WTC11 (cell line): ENCODE data around the gene CEBPG.

Source experiments
- CBFB ChIP-seq: sonication (generic); formaldehyde crosslinking; IDR thresholded peaks from 2 replicates; pipeline ENCODE4 v1.8.1; 2022; ENCODE audit warnings: mild to moderate bottlenecking, low read depth, missing genetic modification reagents
- ETV6 ChIP-seq: sonication (generic); formaldehyde crosslinking; IDR thresholded peaks from 2 replicates; pipeline ENCODE4 v1.8.1; 2022; ENCODE audit warnings: mild to moderate bottlenecking, missing genetic modification reagents
- JUN ChIP-seq: sonication (generic); formaldehyde crosslinking; IDR thresholded peaks from 2 replicates; pipeline ENCODE4 v1.8.0; 2023; ENCODE audit warnings: mild to moderate bottlenecking, missing genetic modification reagents
- NFYB ChIP-seq: sonication (generic); formaldehyde crosslinking; conservative IDR thresholded peaks from 2 replicates; pipeline ENCODE4 v1.8.0; 2022; ENCODE audit warnings: low read depth, missing genetic modification reagents
- SP1 ChIP-seq: sonication (generic); formaldehyde crosslinking; conservative IDR thresholded peaks from 2 replicates; pipeline ENCODE4 v1.8.1; 2022; ENCODE audit warnings: missing genetic modification reagents
- TF ChIP-seq, protein P1 (sequence below): fragments of 200-600 bp; IDR thresholded peaks from 2 replicates; pipeline ENCODE4 v1.8.0; 2022; ENCODE audit warnings: antibody characterized with exemption
- TF ChIP-seq, protein P2 (sequence below): sonication (generic); formaldehyde crosslinking; IDR thresholded peaks from 2 replicates; pipeline ENCODE4 v1.8.1; 2023; ENCODE audit warnings: mild to moderate bottlenecking, moderate library complexity, missing genetic modification reagents
- TF ChIP-seq, protein P3 (sequence below): sonication (generic); formaldehyde crosslinking; IDR thresholded peaks from 2 replicates; pipeline ENCODE4 v1.8.0; 2022; ENCODE audit warnings: mild to moderate bottlenecking, missing genetic modification reagents
- TF ChIP-seq, protein P4 (sequence below): sonication (generic); formaldehyde crosslinking; IDR thresholded peaks from 2 replicates; pipeline ENCODE4 v1.8.1; 2022; ENCODE audit warnings: low read depth, mild to moderate bottlenecking, moderate library complexity, missing genetic modification reagents, borderline replicate concordance
- TF ChIP-seq, protein P5 (sequence below): sonication (generic); formaldehyde crosslinking; IDR thresholded peaks from 2 replicates; pipeline ENCODE4 v1.8.1; 2023; ENCODE audit warnings: mild to moderate bottlenecking, missing genetic modification reagents, moderate library complexity
- TF ChIP-seq, protein P6 (sequence below): sonication (generic); formaldehyde crosslinking; IDR thresholded peaks from 2 replicates; pipeline ENCODE4 v1.8.1; 2022; ENCODE audit warnings: low read depth, missing genetic modification reagents, borderline replicate concordance
- TF ChIP-seq, protein P7 (sequence below): sonication (generic); formaldehyde crosslinking; IDR thresholded peaks from 2 replicates; pipeline ENCODE4 v1.8.1; 2022; ENCODE audit warnings: mild to moderate bottlenecking, missing genetic modification reagents, moderate library complexity, borderline replicate concordance

DNA sequence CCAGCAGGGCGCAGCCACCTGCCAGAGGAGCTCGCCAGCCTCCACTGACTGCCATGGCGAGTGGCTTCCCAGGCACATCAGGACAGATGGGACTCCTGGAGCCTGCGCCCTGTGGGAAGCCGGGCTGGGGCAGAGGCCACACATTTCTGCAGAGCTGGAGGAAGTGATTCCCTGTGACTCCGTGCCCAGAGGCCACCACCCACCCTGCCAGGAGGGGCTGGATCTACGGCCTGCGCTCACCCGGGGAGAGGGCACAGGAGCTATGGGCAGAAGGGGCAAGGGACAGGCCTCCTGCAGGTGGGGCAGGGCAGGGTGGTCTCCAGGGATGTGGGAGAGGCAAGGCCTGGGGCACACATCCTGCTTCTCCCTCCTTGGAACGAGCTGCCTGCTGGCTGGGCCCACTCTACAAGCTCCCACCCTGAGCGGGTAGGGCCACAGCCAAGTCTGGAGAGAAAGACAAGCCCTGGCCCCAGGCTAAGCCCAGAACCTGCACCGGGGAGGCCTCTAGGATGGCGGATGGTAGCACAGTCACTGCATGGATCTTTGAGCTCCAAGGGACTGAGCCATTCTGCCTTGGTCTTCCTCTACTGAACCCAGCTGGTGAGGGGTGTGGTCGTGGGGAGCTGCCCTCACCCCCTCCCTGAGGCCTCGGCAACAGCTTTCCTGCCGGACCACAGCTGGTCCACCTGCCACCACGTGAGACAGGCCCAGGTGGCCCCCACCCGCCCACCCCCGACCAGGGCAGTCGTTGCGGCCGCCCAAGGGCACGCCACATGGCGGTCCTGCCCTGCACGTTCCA is 40.6 kb downstream of the CEBPG start:
- TF ChIP-seq, protein P1, sequence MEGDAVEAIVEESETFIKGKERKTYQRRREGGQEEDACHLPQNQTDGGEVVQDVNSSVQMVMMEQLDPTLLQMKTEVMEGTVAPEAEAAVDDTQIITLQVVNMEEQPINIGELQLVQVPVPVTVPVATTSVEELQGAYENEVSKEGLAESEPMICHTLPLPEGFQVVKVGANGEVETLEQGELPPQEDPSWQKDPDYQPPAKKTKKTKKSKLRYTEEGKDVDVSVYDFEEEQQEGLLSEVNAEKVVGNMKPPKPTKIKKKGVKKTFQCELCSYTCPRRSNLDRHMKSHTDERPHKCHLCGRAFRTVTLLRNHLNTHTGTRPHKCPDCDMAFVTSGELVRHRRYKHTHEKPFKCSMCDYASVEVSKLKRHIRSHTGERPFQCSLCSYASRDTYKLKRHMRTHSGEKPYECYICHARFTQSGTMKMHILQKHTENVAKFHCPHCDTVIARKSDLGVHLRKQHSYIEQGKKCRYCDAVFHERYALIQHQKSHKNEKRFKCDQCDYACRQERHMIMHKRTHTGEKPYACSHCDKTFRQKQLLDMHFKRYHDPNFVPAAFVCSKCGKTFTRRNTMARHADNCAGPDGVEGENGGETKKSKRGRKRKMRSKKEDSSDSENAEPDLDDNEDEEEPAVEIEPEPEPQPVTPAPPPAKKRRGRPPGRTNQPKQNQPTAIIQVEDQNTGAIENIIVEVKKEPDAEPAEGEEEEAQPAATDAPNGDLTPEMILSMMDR: no peak
- TF ChIP-seq, protein P2, sequence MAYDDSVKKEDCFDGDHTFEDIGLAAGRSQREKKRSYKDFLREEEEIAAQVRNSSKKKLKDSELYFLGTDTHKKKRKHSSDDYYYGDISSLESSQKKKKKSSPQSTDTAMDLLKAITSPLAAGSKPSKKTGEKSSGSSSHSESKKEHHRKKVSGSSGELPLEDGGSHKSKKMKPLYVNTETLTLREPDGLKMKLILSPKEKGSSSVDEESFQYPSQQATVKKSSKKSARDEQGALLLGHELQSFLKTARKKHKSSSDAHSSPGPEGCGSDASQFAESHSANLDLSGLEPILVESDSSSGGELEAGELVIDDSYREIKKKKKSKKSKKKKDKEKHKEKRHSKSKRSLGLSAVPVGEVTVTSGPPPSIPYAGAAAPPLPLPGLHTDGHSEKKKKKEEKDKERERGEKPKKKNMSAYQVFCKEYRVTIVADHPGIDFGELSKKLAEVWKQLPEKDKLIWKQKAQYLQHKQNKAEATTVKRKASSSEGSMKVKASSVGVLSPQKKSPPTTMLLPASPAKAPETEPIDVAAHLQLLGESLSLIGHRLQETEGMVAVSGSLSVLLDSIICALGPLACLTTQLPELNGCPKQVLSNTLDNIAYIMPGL: no peak
- TF ChIP-seq, protein P3, sequence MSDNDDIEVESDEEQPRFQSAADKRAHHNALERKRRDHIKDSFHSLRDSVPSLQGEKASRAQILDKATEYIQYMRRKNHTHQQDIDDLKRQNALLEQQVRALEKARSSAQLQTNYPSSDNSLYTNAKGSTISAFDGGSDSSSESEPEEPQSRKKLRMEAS (CRISPR knock-in tag): no peak
- TF ChIP-seq, protein P4, sequence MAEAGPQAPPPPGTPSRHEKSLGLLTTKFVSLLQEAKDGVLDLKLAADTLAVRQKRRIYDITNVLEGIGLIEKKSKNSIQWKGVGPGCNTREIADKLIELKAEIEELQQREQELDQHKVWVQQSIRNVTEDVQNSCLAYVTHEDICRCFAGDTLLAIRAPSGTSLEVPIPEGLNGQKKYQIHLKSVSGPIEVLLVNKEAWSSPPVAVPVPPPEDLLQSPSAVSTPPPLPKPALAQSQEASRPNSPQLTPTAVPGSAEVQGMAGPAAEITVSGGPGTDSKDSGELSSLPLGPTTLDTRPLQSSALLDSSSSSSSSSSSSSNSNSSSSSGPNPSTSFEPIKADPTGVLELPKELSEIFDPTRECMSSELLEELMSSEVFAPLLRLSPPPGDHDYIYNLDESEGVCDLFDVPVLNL (CRISPR knock-in tag): no peak
- no peak for TF ChIP-seq CBFB (CRISPR knock-in tag)
- TF ChIP-seq JUN (CRISPR knock-in tag): no peak
- TF ChIP-seq, protein P5, sequence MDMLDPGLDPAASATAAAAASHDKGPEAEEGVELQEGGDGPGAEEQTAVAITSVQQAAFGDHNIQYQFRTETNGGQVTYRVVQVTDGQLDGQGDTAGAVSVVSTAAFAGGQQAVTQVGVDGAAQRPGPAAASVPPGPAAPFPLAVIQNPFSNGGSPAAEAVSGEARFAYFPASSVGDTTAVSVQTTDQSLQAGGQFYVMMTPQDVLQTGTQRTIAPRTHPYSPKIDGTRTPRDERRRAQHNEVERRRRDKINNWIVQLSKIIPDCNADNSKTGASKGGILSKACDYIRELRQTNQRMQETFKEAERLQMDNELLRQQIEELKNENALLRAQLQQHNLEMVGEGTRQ (CRISPR knock-in tag): no peak
- TF ChIP-seq NFYB (CRISPR knock-in tag): no peak
- TF ChIP-seq, protein P6, sequence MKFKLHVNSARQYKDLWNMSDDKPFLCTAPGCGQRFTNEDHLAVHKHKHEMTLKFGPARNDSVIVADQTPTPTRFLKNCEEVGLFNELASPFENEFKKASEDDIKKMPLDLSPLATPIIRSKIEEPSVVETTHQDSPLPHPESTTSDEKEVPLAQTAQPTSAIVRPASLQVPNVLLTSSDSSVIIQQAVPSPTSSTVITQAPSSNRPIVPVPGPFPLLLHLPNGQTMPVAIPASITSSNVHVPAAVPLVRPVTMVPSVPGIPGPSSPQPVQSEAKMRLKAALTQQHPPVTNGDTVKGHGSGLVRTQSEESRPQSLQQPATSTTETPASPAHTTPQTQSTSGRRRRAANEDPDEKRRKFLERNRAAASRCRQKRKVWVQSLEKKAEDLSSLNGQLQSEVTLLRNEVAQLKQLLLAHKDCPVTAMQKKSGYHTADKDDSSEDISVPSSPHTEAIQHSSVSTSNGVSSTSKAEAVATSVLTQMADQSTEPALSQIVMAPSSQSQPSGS: no peak
- TF ChIP-seq, protein P7, sequence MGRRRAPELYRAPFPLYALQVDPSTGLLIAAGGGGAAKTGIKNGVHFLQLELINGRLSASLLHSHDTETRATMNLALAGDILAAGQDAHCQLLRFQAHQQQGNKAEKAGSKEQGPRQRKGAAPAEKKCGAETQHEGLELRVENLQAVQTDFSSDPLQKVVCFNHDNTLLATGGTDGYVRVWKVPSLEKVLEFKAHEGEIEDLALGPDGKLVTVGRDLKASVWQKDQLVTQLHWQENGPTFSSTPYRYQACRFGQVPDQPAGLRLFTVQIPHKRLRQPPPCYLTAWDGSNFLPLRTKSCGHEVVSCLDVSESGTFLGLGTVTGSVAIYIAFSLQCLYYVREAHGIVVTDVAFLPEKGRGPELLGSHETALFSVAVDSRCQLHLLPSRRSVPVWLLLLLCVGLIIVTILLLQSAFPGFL (CRISPR knock-in tag): no peak
- TF ChIP-seq ETV6 (CRISPR knock-in tag): no peak
- no peak for TF ChIP-seq SP1 (CRISPR knock-in tag)
